Chondrocyte (in vitro differentiated cells): ENCODE data around the gene UBASH3B. TPM values are rescaled to one million over a fixed set of nuclear protein-coding genes. Genes with fewer than 3 reads are reported as not detected.

ENCODE experiments used
- DNase-seq: peaks from one replicate; pipeline ENCODE4 v3.0.0; 2021; ENCODE audit warnings: mixed read lengths, low spot score
- H3K27ac Mint-ChIP-seq: one replicate; pipeline ENCODE4 v1.8.0; 2021; ENCODE audit warnings: mild to moderate bottlenecking, moderate library complexity, mixed read lengths; ENCODE audit not compliant: unreplicated experiment
- H3K27me3 Mint-ChIP-seq: 2 replicates; pipeline ENCODE4 v1.8.0; 2021; ENCODE audit warnings: low read depth, mixed read lengths
- H3K36me3 Mint-ChIP-seq: 2 replicates; pipeline ENCODE4 v1.8.0; 2021; ENCODE audit warnings: low read depth, mixed read lengths
- H3K4me1 Mint-ChIP-seq: 2 replicates; pipeline ENCODE4 v1.8.0; 2021; ENCODE audit warnings: low read depth, mild to moderate bottlenecking, mixed read lengths
- H3K4me3 Mint-ChIP-seq: one replicate; pipeline ENCODE4 v1.8.0; 2021; ENCODE audit warnings: mild to moderate bottlenecking, moderate library complexity, mixed read lengths; ENCODE audit not compliant: unreplicated experiment
- H3K9me3 Mint-ChIP-seq: 2 replicates; pipeline ENCODE4 v1.8.0; 2021; ENCODE audit warnings: low read depth, mixed read lengths
- CTCF ChIP-seq: fragments of 200-600 bp; sonication (generic); IDR thresholded peaks from 2 replicates; pipeline ENCODE4 v1.5.0; 2021; ENCODE audit warnings: antibody characterized with exemption, mild to moderate bottlenecking, moderate library complexity
- total RNA-seq: library from RNA; stranded (reverse); gene quantifications from 3 replicates; pipeline ENCODE4 v1.2.1, GENCODE V29; 2021

UBASH3B gene
- total RNA-seq, 1 donor from 2014 or later, result 14.4 TPM

GRCh38 chr11:122714004-122714403 lies 58.5 kb downstream of the UBASH3B start:
- no peaks in the 10 kb centered on the region for H3K36me3 Mint-ChIP-seq
- peaks cover 44% of the 10 kb centered on the region for H3K4me1 Mint-ChIP-seq
- DNase-seq, result no peak
- no peaks in the 10 kb centered on the region for H3K9me3 Mint-ChIP-seq
- H3K4me3 Mint-ChIP-seq, result no peak overlapping the region
- no peak for TF ChIP-seq CTCF
- H3K27ac Mint-ChIP-seq, result no peak overlapping the region
- no peaks in the 10 kb centered on the region for H3K27me3 Mint-ChIP-seq

DNA sequence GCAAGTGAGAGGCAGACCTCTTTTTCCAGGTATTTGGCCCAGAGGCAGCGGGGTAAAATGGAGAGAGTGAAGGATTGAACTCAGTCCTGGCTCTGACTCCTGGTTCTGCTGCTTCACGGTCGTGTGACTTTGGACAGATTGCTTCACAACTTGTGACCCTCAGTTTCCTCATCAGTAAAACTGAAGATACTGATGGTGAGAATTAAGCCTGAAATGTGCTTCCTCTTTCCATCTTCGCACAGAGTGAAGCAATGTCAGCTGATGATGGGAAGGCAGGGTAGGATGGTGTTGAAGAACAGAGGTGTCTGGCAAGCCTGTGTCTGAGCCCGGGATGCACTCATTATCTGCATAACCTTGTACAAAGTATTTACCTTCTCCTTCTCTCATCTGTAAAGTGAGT lies 59.0 kb downstream of the UBASH3B start:
- TF ChIP-seq CTCF, result no peak
- H3K27me3 Mint-ChIP-seq, result no peaks in the 10 kb centered on the region

DNA sequence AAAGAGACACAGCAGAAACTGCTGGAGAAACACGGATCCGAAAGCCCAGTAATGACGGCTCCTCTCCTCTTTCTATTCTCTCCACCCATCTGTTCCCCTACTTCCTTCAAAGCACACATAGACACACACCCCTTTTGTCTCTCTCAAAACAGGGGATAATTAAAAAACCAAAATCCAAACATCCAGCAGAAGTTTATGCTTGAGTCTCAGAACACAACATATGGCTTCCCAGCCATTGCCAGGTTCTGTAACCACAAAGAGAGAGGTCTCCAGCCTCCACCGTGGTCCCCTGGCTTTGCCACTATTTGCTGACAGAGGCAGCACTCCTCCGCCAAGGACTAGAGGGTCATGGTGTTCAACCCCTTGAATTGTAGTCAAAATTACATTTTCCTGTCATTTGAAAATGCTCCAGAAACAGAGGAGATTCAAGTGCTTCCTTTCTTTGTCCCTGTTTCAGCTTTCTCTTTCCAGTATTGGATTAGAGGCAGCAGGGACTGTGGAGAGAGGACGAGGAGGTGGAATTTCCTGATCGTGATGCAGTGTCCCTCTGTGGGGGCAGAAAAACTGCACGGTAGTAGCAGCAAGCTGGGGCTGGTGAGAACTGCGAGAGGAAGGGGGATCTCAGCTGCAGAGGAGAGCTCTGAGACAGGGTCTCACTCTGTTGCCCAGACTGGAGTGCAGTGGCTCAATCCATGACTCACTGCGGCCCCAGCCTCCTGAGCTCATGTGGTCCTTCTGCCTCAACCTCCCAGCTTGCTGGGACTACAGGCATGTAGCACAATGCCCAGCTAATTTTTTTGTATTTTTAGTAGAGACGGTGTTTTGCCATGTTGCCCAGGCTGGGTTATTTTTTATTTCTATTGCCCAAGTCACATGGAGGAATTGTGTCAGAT lies 60.3 kb downstream of the UBASH3B start:
- Mint-ChIP-seq H3K27me3 (no peaks in the 10 kb centered on the region), H3K4me3 (no peak overlapping the region)

More for the DNA sequence above, 59.0 kb downstream of the UBASH3B start:
- Mint-ChIP-seq H3K4me3 (no peak overlapping the region), H3K36me3 (no peaks in the 10 kb centered on the region), H3K9me3 (no peaks in the 10 kb centered on the region), H3K27ac (no peak overlapping the region), H3K4me1 (peaks cover 39% of the 10 kb centered on the region)
- no peak for DNase-seq

DNA sequence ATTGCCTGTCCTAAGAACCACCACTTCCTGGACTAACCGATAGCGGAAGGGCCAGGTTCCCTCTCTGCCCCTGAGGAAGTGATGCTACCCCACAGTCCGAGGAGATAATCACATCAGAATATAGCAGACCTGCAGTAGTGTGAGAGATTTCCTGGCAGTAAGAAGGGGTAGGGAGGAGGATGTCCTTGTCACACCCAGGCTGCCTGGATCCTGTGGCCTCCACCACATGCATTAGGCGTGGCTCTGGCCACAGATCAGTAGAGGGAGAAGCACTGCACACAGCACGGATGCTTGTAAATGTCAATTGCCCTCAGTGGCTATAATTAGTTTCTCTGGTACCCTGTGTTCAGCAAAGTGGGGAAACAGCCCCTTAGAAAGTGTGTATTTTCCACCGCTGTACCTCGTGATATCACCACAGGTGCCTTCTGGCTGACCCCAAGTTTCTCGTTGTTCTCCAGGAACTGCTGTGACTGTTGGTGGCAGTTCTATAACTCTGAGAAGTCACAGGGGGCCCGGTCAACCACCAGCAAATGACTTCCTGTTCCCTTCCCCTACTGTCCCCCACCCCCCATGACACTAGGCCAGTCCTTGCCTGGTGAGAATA lies 61.8 kb downstream of the UBASH3B start:
- Mint-ChIP-seq H3K4me3 (no peak overlapping the region), H3K4me1 (peaks cover 41% of the 10 kb centered on the region), H3K9me3 (no peaks in the 10 kb centered on the region), H3K27ac (no peak overlapping the region), H3K36me3 (no peaks in the 10 kb centered on the region), H3K27me3 (no peaks in the 10 kb centered on the region)
- DNase-seq, result no peak
- TF ChIP-seq CTCF, result no peak

More for the DNA sequence above, 60.3 kb downstream of the UBASH3B start:
- no peaks in the 10 kb centered on the region for H3K9me3 Mint-ChIP-seq
- peaks cover 38% of the 10 kb centered on the region for H3K4me1 Mint-ChIP-seq
- no peak for TF ChIP-seq CTCF
- DNase-seq, result no peak
- H3K36me3 Mint-ChIP-seq, result no peaks in the 10 kb centered on the region
- no peak overlapping the region for H3K27ac Mint-ChIP-seq

GRCh38 chr11:122720107-122720881 lies 64.8 kb downstream of the UBASH3B start:
- DNase-seq, result no peak
- H3K9me3 Mint-ChIP-seq, result no peaks in the 10 kb centered on the region
- peaks cover 58% of the 10 kb centered on the region for H3K4me1 Mint-ChIP-seq
- no peaks in the 10 kb centered on the region for H3K36me3 Mint-ChIP-seq
- TF ChIP-seq CTCF, result no peak
- no peak overlapping the region for H3K4me3 Mint-ChIP-seq
- H3K27ac Mint-ChIP-seq, result peak overlapping the region; percentile 12
- no peaks in the 10 kb centered on the region for H3K27me3 Mint-ChIP-seq
